ENCODE measurements around the gene AFM. TPM values are rescaled to one million over a fixed set of nuclear protein-coding genes. Genes with fewer than 3 reads are reported as not detected.

The AFM gene
- total RNA-seq, 1 experiment from 2014 or later: not detected

Other genes with a start within 250 kb of the AFM start
- gene ANKRD17, start 222.9 kb upstream of the AFM start, total RNA-seq (2022): 62.8 and 65.7 TPM in 2 replicates
- 0.15 TPM in 1 of 2 replicates, not detected in the other for gene ALB, start 77.5 kb upstream of the AFM start, total RNA-seq (2022)
- not detected in 2 replicates for gene AFP, start 45.5 kb upstream of the AFM start, total RNA-seq (2022)
- gene RASSF6, start 138.7 kb downstream of the AFM start, total RNA-seq (2022): 1.6 and 2.4 TPM in 2 replicates

Measured in MCF 10A (cell line).